Bronchial epithelial cell (primary cell): ENCODE measurements around the gene PDLIM4. TPM values are rescaled to one million over a fixed set of nuclear protein-coding genes. Genes with fewer than 3 reads are reported as not detected.
A peak's percentile ranks its signal among the peaks of the same experiment; 100 is the strongest.

Source experiments
- DNase-seq: peaks from one replicate; pipeline ENCODE4 v3.0.0-alpha.2; 2010; ENCODE audit warnings: low read depth
- FAIRE-seq: peaks from 2 replicates; lab custom pipeline; 2011; peaks lifted over from hg19 to GRCh38; lab: Jason Lieb, UNC
- H3K27me3 ChIP-seq: 2 replicates; pipeline ENCODE4 v1.5.1; 2011; ENCODE audit warnings: low read length; ENCODE audit not compliant: control insufficient read depth, insufficient read depth
- H3K36me3 ChIP-seq: 2 replicates; pipeline ENCODE4 v1.5.1; 2011; ENCODE audit warnings: low read length; ENCODE audit not compliant: control insufficient read depth, insufficient read depth
- H3K4me3 ChIP-seq: 2 replicates; pipeline ENCODE4 v1.5.1; 2011; ENCODE audit warnings: mild to moderate bottlenecking, low read depth, low read length, control low read depth
- total RNA-seq: library from RNA; depleted of rRNA; stranded (reverse); fragments of >200 nt; gene quantifications from 2 replicates; pipeline ENCODE4 v1.2.1, GENCODE V29; 2014
- TF ChIP-seq, protein P1 (sequence below): IDR thresholded peaks from 2 replicates; pipeline ENCODE4 v1.5.1; 2011; ENCODE audit warnings: mild to moderate bottlenecking, moderate library complexity, low read length, control low read depth, inconsistent platforms; ENCODE audit not compliant: insufficient read depth, severe bottlenecking

PDLIM4 gene
- total RNA-seq, 1 donor from 2014 or later, result 12.9 TPM

- H3K36me3 ChIP-seq, result peaks cover 15% of the 10 kb centered on the region
- no peak overlapping the region for H3K4me3 ChIP-seq
- FAIRE-seq (no peak), DNase-seq (no peak)
- TF ChIP-seq, protein P1, sequence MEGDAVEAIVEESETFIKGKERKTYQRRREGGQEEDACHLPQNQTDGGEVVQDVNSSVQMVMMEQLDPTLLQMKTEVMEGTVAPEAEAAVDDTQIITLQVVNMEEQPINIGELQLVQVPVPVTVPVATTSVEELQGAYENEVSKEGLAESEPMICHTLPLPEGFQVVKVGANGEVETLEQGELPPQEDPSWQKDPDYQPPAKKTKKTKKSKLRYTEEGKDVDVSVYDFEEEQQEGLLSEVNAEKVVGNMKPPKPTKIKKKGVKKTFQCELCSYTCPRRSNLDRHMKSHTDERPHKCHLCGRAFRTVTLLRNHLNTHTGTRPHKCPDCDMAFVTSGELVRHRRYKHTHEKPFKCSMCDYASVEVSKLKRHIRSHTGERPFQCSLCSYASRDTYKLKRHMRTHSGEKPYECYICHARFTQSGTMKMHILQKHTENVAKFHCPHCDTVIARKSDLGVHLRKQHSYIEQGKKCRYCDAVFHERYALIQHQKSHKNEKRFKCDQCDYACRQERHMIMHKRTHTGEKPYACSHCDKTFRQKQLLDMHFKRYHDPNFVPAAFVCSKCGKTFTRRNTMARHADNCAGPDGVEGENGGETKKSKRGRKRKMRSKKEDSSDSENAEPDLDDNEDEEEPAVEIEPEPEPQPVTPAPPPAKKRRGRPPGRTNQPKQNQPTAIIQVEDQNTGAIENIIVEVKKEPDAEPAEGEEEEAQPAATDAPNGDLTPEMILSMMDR, result no peak
- H3K27me3 ChIP-seq, result no peaks in the 10 kb centered on the region
Observed at GRCh38 chr5:132264546-132265335, 7.2 kb downstream of the PDLIM4 start.

GRCh38 chr5:132265336-132266030 is 8.0 kb downstream of the PDLIM4 start:
- Histone ChIP-seq H3K4me3 (no peak overlapping the region), H3K36me3 (peaks cover 15% of the 10 kb centered on the region), H3K27me3 (no peaks in the 10 kb centered on the region)
- TF ChIP-seq, protein P1, result no peak
- DNase-seq (peak; percentile 91), FAIRE-seq (peak; percentile 40)

DNA sequence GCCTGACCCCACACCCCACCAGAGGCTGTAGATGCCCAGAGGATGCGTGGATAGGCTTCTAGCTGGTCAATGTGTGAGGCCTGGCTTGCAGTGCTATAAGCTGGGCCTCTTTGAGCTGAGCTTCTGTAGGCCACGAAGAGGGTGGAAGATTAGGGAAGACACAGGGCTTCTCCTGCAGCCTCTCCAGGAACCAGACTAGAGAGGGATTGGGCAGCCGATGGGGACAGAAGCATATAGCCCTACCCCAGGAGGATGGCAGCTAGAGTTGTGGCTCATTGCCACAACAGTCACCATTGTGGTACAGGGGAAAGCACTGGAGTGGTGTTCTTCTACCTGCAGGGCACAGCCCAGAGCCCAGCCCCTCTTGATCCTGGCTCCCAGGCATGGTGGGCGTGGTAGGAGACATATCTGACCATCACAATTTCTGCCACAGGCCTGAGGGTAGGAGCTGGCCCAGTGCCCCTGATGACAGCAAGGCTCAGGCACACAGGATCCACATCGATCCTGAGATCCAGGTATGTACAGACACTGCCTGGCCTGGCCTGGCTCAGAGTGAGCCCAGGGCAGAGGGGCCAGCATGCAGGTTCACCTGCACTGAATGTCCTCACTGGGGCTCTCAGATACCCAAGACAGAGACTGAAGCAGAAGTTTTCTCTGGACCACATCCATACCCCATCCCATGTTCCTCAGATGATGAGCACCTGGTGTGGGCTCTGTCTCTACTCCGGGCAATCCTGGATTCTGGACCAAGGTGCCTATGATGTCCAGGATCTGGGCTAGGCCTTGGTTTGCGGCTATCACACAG is 8.7 kb downstream of the PDLIM4 start:
- Histone ChIP-seq H3K4me3 (no peak overlapping the region), H3K27me3 (no peaks in the 10 kb centered on the region), H3K36me3 (peaks cover 18% of the 10 kb centered on the region)
- TF ChIP-seq, protein P1, result no peak
- DNase-seq, result no peak
- peak; percentile 76 for FAIRE-seq

DNA sequence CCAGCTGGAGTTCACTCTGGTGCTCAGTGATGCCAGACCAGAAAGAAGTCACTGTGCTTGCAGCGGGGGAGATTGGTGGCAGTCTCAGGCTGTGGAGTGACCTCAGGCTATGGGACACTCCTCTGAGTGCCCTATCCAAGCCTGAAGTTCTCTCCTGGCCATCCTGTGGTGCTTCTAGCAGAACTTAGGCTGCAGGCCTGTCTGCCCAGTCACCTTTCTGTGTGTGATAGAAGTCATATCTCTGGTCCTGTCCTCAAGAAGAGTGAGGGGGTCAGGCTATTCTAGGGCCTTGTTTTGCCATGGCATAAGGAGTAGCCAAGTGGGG is 9.3 kb downstream of the PDLIM4 start:
- TF ChIP-seq, protein P1, result no peak
- H3K4me3 ChIP-seq, result no peak overlapping the region
- FAIRE-seq (no peak), DNase-seq (no peak)
- no peaks in the 10 kb centered on the region for H3K27me3 ChIP-seq
- peaks cover 20% of the 10 kb centered on the region for H3K36me3 ChIP-seq

GRCh38 chr5:132267166-132267739 is 9.8 kb downstream of the PDLIM4 start:
- TF ChIP-seq, protein P1, result no peak
- H3K4me3 ChIP-seq, result no peak overlapping the region
- peaks cover 24% of the 10 kb centered on the region for H3K36me3 ChIP-seq
- no peak for FAIRE-seq
- no peak for DNase-seq
- H3K27me3 ChIP-seq, result no peaks in the 10 kb centered on the region
